Measurements from ENCODE around the gene MTUS2.
"Not testable (repeated sequence)": the region's sequence is repeated elsewhere in the genome, so short reads cannot be mapped to it uniquely, and the experiment has no call there.

The MTUS2 gene

DNA sequence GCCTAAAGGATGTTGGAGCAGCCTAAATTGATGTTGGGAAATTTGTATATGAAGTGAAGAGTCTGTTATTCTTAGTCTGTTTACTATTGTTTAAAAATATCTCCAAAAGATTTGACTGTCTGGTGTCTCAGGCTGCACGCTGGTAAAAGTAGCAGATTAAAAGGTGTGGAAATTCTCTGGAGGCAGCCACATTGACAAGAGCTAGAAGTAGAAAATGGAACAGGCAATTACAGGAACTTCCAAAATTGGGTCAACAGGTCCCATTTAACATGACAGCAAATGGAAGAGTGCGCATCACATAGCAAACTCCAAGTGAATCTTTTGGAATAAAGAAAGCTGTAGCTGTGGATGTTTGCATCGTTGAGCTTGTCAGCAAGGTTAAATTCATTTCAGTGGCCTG lies 138.3 kb downstream of the MTUS2 start:
- DNase-seq (ENCODE audit: low read depth) = no peak

DNA sequence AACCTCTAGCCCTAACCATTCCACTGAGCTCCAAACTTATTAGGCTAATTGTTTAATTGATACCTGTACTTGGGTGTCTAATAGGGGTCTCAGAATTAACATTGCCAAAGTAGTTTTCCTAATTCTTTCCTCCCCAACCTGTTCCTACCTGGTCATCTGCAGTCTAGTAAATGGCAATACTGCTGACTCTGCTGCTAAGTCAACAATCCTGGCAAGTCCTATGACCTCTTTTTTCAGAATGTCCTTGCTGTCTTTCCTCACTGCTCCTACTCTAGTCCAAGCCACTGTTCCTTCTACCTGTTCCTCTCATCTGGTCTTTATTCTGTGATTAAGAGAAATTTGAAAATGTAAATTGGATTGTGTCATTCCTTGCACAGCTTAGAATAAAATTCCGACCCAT lies 143.9 kb downstream of the MTUS2 start:
- no peak for DNase-seq (ENCODE audit: low read depth)

DNA sequence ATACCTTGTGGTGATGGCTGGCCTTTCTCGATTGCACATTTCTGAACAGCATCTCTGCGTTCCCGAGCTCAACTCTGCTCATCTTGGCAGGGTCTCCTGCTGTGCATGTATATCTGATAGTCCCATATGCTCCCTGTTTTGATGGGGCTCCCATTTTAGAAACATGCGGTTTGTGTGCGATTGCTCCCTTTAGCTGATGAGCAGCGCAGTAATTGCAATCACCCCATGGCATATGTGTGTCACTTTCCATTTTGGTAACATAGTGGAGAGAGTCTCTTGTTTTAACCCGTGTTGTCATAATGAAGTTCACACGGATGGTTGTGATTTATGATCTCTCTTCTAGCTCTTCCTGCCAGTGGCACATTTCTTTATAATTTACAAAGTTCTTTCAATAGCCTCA lies 144.7 kb downstream of the MTUS2 start:
- DNase-seq (ENCODE audit: low read depth) = no peak

DNA sequence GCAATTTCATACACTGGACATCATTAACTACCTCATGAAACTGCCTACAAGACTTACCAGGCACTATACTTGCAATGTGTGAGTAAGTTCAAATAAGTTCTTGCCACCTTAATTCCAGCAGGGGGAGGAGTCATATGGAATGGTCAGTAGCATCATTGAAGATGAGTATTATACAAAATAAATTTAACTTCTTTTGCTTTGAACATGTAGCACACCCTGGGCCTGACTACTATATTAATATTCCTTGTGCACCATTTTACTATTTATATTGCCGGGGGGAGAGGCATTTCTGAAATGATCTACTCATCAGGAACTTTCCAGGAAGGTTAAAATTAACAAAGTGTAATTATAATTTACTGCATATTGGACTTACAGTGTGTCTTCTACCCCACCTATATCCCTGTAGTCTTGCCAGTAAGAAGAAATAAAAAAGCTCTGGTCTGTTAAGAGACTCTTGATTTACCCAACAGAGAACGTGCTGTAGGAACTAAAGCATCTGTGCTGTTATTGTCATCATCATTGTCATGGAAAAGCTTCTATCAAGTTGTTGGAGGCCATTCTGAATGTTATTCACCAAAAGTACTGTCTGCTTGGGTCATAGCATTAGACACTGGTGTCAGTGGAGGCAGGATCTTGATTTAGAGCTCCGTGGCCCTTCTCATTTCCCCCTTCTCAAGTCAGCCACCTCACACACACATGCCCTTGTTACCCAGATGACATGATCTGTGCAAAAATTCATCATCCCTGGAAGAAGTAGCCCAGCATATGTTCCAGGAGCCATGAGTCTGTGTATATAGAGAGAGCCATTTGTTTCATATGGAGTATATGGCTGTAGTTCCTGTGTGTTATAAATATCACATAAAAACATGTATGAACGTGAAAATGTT lies 147.1 kb downstream of the MTUS2 start:
- no peak for DNase-seq (ENCODE audit: low read depth)

DNA sequence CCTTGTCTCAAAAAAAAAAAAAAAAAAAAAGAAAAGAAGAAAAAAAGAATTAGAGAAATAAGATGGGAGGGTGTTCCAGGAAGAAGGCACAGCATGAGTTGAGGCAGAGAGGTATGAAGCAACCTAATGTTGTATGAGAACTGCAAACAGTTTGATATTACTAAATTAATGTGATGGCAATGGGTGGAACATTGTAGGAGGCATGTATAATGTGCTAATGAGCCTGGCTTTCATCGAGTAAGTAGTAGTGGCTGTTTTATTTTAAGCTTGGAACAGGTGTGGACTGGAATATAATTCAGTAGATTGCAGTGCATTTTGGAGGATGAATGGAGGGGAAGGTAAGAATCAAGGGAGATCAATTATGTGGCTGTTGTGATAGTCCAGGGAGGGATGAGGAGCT lies 156.1 kb downstream of the MTUS2 start:
- DNase-seq (ENCODE audit: low read depth) = no peak

DNA sequence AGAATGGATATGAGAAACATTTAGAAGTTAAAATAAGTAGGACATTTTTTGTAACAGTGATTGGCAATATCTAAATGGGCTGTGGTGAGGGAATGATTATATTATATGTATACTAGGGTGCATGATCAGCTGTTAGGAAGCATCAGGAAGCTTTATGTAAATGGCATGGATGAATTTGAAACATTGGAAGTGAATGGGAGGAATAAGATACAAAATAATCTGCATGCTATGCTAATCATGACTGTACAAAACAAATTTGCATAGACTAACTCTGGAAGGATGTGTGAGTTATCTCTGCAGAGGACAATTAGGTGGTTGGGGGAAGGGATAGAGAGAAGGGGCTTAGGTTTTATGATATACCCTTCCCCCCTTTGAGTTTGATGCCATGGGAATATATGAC lies 156.5 kb downstream of the MTUS2 start:
- DNase-seq (ENCODE audit: low read depth) = no peak

DNA sequence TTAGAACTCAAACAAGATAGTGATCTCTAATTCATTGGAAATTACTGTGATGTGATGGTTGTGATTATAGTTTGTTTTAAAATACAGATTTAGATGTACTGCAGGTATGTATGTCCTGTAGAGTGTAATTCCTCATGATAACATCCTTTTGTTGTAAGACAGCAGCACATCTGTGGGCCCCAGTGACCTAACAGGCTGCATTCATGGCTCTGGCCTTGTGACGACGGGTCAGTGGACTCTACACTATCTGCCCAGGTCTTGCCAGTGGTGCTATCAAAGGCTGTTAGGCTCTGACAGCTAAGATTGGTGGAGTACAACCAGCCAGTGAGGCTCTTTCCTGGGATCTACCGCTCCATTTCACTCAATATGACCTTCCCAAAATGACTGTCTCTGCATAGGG lies 158.4 kb downstream of the MTUS2 start:
- DNase-seq (ENCODE audit: low read depth) = no peak

DNA sequence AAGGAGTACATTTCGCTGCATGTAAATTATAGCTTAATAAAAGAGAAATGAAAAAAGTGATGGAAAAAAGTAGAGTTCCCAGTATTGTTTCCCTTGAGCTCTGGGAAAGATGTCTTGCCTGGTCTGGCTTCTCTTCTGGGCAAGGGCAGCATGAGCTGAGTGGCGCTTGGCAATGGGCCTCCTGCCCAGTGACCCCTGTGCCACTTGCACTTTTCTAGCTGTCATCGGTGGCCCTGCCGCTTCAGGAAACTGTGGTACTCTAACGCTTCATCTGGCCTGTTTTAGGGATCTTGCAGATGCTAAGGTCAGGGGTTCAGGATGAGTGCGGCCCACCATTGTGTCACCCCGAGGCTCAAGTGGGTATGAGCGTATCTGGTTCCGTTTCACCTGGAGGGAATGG lies 161.4 kb downstream of the MTUS2 start:
- DNase-seq (ENCODE audit: low read depth) = no peak

DNA sequence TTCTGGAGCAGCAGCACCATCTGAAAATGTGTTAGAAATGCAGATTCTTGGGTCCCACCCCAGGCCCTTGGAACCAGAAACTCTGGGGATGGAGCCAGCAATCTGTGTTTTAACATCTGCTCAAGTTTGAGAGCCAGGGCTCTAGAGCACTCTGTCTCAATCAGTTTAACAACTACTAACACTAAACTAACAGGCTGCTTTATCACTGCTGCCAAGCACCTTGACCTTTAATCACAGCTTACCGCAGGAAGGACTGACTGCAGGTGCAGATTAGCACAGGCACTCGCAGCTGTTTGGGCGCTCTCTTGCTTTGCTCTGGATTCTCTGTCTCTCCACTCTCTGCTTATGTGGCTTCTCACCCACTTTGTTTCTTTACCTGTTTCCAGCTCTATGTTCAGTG lies 163.5 kb downstream of the MTUS2 start:
- no peak for DNase-seq (ENCODE audit: low read depth)

DNA sequence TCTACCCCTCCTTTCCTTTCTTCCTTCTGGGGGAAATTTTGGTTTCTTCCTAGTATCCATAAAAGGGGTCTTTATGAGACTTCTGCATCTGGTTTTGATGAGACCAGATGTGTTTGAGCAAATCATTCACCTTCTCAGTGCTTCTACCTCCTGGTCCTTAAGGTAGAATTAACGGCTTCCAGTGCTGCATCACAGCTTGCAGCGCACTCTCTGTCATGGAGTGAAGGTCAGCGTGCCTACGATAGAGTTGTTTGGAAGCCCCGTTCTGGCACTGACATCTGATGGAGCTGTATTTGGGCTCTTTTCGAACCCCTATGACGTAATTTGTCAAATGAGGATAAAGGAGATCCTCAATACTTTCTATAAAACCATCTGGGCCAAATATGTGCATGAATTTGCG lies 164.2 kb downstream of the MTUS2 start:
- no peak for DNase-seq (ENCODE audit: low read depth)

DNA sequence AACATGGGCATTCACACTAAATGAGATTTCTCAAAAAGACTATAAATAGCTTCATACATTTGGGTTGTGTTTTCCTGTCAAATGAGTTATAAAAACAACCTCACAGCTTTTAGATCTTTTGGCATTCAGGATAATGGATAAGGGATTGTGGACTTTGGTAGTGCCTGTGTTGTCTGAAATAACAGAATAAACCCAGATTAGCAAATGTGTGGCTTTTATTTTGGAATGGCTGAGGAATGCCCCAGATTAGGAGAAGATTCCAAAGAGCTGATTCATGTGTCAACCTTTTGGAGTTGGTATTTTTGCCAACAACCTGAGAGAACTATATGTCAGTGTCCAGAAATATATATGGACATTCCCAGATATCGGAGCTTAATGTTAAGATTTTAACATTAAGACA lies 164.7 kb downstream of the MTUS2 start:
- no peak for DNase-seq (ENCODE audit: low read depth)

DNA sequence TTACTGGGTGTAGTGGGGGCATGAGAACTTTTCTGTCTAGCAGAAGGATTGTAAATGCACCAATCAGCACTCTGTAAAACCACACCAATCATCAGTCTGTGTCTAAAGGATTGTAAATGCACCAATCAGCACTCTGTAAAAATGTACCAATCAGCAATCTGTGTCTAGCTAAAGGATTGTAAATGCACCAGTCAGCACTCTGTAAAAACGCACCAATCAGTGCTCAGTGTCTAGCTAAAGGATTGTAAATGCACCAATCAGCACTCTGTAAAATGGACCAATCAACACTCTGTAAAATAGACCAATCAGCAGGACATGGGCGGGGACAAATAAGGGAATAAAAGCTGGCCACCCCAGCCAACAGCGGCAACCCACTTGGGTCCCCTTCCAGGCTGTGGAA lies 170.2 kb downstream of the MTUS2 start:
- DNase-seq (ENCODE audit: low read depth) = not testable (repeated sequence)

DNA sequence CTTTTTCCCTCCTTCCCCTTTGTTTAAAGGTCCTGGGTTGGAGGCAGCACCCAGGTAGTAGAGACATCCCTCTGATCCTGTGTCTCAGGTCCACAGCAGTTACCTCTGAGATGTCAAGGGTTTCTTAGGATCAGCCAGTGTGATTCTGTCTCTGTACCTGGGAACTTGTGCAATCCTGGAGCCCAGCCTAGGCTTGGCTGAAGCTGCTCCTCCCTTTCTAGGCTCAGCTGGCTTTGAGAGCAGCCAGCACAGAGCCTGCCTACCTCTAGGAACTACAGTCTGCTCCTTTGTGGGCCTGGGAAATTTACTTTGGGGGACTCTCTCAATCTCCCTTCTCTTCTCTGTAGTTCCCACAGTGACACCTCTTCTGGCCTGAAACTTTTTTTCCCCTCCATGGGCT lies 171.6 kb downstream of the MTUS2 start:
- no peak for DNase-seq (ENCODE audit: low read depth)

DNA sequence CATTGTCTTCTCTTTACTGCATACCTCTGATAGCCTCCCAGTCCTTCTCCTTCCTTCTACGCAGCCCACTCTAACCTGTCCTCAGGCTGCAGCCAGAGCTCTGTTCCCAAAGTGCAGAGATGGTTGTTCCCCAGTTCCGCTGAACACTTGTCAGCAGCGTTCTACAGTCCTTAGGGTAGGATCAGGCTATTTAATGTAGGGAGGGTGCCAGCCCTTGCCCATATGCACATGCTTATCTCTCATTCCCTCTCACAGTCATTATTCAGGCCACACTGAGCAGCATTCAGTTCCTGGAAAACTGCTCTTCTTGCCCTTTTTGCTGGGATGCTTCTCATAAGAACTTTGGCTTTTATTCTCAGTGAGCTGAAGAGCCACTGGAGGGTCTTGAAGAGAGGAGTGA lies 180.7 kb downstream of the MTUS2 start:
- DNase-seq (ENCODE audit: low read depth) = no peak

DNA sequence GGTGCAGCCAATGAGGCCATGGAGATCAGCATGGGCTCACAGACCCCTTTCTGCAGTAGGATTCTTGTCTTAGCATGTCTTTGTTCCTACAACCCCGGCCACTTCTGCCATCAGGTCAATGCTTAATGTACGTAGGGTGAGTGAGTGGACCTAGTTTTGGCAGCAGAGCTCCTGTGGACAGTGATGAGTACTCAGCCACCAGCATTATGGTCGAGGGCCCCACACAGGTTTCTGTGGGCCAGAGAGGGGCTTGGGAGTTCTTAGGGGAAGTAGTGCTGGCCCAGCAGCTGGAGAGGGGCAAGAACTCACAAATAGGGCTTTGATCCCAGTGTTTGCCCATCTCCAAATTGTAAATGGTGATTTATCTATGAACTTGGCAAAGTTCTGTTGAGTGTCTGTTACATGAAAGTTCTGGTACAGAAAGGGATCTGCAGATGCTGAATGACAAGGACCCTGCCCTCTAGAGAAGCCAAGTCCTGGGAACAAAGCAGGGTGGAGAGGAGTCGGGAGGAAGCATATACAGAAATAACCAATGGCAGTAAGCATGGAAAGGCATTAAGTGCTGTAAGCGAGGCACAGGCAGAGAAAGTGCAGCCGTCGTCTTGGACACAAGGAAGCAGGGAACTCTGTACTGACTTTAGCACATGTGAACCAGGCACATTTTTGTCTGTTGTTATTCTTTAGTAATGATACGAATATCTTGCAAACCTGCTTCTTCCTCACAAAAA lies 185.1 kb downstream of the MTUS2 start:
- no peak for DNase-seq (ENCODE audit: low read depth)

DNA sequence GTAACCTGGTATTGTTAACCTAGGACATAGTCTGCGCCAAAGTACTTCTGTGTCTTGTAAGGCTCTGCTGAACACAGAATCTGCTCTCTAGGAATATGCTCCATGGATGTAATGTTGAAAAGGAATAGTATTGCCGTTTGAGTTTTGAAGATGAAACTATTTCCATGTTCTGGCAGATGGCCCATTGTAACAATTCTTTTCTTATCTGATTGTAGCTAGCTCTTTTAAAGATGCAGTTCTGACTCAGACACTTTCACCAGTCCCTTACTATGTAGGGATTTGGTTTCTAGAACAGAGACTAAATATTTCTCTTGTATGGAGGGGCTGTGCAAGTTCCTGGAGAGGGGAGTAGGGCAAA lies 185.6 kb downstream of the MTUS2 start:
- DNase-seq (ENCODE audit: low read depth) = no peak

DNA sequence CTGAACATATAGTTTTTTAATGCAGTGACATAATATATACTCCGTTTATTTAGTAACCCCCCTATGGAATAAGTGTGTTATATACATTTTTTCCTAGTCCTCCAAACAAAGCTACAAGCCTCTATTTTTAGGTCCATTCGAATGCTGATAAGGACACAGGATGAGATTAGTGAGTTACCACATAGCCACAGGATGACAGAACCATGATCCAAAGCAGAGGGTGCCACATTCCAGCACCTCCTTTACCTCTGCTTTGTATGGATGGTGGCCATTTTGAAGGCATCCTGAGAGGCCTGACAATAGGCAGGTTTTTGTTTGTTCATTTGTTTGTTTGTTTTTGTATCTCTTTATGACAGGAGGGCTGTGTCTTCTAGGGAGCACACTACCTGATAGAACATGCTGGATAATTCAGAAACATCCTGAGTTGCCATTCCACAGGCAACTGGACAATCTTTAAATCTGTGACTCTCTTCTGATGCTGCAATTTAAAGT lies 186.3 kb downstream of the MTUS2 start:
- no peak for DNase-seq (ENCODE audit: low read depth)

DNA sequence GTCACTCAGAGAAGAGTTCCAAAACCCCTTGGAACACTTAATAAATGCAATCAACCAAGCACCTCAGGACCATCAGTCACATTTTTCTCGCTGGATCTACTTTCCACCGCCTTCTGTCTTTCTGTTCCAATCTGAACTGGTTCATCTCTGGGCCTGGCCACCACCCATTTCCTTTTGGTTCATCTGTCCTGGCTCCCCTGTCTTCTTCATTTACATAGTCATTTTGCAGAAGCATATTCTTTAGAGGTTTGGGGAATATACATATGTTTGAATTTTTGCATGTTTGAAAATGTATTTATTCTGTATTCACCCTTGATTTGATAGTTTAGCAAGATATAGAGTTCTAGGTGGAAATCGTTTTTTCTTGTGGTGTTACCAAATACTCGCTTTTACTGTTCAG lies 188.2 kb downstream of the MTUS2 start:
- DNase-seq (ENCODE audit: low read depth) = no peak

DNA sequence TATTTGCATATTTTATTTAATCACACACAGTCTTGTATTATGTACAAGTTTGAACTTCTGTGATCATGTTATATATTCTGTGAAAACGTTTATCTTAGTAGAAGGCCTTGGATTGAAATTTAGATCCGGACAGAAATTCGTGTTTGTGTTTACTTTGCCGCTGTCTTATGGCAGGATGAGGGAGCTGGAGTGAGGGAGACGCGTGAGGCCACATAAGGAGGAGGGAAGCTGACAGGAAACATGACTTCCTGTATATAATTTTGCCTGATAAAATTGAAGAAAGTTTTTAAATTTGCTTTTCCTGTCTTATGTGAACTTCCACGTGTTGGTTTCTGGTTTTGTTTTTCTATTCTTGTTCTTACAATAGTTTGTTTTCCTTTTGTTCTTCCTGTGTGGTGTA lies 200.2 kb downstream of the MTUS2 start:
- no peak for DNase-seq (ENCODE audit: low read depth)

DNA sequence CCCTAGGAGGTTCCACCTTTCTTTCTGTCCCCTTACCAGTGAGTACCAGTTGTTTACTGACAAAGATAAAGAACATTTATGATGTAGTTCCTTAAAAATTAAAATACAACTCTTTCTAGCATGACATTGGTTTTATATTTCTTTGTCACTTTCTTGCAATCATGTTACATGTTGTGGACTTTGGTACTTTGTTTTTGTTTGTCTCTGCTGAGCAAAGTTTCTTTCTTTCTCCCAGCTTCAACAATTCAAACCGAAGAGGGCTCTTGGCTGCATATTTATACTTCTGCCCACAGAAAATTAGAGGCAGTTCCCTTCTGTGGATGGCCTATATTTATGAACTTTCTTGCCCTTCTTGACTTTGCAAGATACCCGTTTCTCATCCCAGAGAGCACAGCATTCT lies 201.2 kb downstream of the MTUS2 start:
- no peak for DNase-seq (ENCODE audit: low read depth)

DNA sequence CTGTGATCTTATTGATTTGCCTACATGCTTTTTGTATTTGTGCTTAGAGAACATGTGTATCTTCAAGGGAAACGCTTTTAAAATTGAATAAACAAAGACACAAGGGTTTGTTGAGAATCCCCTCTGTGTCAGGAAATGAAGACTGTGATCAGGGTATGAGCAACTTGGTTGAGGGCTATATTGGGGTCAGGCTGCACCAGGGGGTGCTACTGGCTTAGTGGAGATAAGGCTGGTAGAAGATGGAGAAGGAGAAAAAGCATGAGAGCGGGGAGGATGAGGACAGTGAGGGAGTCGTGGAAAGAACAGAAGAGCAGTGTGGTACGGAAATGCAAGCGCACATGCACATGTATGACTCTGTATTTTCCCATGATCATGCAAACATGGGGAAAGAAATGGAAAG lies 201.6 kb downstream of the MTUS2 start:
- no peak for DNase-seq (ENCODE audit: low read depth)

DNA sequence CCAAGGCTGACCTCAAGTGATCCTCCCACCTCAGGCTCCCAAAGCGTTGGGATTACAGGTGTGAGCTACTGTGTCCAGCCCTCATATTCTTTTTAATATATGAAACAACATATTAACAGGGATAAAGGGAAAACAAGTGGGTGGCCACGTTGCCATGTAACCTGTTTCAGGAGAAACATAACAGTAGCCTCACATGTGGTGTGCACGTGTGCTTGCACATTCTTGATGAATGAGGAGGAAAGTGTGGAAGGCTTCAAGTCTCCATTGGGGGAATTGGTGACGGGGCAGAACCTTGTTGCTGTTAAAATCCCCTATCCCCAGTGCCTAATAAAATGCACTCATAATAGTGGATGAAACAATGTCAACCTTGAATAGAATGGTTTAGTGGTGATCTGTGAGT lies 202.3 kb downstream of the MTUS2 start:
- no peak for DNase-seq (ENCODE audit: low read depth)

DNA sequence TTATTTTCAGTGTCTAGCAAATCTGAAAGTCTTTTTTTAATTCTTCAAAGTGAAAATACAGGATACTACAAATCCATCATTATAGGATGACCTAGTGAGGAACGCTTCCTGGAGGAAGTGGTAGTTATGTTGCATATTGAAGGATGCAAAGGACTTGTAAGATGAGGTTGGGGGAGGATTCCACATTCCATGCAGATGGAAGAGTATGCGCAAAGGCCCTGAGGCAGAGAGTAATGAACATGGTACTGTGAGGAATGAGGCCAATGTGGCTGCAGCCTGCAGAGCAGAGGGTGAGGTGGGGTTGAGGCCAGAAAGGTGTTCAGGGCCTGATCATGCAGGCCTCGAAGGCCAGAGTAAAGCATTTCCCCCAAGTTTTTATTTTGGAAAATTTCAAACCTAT lies 202.8 kb downstream of the MTUS2 start:
- DNase-seq (ENCODE audit: low read depth) = no peak

DNA sequence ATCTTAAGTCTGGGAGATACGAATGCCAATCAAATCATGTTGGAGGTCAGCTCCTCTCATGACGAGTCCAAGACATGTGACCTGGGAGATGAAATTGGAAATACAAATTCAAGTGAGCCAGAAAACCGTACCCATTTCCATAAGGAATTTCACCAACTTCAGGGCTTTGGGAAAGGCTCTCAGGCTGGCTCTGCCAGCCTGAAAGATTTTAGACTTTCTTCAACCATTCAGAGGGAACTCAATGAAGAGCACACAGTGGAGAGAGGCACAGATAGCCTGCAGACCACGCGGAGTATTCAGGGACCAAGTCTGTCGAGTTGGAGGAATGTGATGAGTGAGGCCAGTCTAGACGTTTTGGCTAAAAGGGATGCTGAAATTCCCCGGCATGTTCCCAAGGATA lies 204.6 kb downstream of the MTUS2 start:
- DNase-seq (ENCODE audit: low read depth) = no peak
